HL-60 (cell line): ENCODE data around the gene SLC16A11.

Experiments used
- DNase-seq, 2 experiments: peaks; one replicate each; pipeline ENCODE4 v3.0.0-alpha.2; 2010 to 2020; ENCODE audit warnings: low read depth in 1 of 2, low spot score in 1 of 2
- H3K27ac ChIP-seq: fragments of 250-450 bp; sonication (Bioruptor Pico); replicated peaks from 2 replicates; pipeline ENCODE4 v1.5.1; 2020; ENCODE audit warnings: mild to moderate bottlenecking, moderate library complexity
- H3K27me3 ChIP-seq: fragments of 250-450 bp; sonication (Bioruptor Pico); 2 replicates; pipeline ENCODE4 v1.5.1; 2021; ENCODE audit warnings: mild to moderate bottlenecking, moderate library complexity; ENCODE audit not compliant: insufficient read depth, poor library complexity, severe bottlenecking
- H3K4me3 ChIP-seq: replicated peaks from 2 replicates; pipeline ENCODE4 v1.5.1; 2011; ENCODE audit warnings: mild to moderate bottlenecking, control low read depth, low read length; ENCODE audit not compliant: insufficient read depth
- GABPA ChIP-seq: IDR thresholded peaks from 2 replicates; pipeline ENCODE4 v1.6.1; 2012; ENCODE audit warnings: low read depth
- POLR2AphosphoS5 ChIP-seq: IDR thresholded peaks from 2 replicates; pipeline ENCODE4 v1.6.1; 2012; ENCODE audit warnings: low read depth
- SPI1 ChIP-seq: IDR thresholded peaks from 2 replicates; pipeline ENCODE4 v1.6.1; 2012; ENCODE audit warnings: low read depth, mild to moderate bottlenecking, borderline replicate concordance
- TF ChIP-seq, protein P1 (sequence below): IDR thresholded peaks from 2 replicates; pipeline ENCODE4 v1.6.1; 2012; ENCODE audit warnings: low read depth; ENCODE audit not compliant: insufficient replicate concordance
- TF ChIP-seq, protein P2 (sequence below): IDR thresholded peaks from one replicate; pipeline ENCODE4 v1.5.1; 2011; ENCODE audit warnings: low read length, control low read depth, inconsistent platforms; ENCODE audit not compliant: insufficient read depth

The SLC16A11 gene

DNA sequence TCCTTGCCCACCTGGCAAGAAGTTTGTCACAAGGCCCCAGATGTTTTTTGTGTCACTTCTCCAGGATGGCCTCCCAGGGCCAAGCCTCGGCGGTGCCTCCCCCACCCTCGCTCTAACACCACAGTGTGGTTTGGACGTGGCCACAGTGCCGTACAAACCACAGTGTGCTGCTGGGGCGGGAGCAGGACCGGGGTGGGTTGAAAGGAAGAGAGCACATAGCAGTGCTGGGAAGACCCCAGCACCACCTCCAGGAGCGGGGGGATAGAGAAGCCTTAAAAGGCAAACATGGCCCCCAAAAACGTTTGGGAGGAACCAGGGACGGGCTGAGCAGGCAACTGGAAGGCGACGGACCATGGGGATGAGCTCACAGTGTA is 26.1 kb downstream of the SLC16A11 start:
- H3K4me3 ChIP-seq, result no peak overlapping the region
- TF ChIP-seq, protein P1, sequence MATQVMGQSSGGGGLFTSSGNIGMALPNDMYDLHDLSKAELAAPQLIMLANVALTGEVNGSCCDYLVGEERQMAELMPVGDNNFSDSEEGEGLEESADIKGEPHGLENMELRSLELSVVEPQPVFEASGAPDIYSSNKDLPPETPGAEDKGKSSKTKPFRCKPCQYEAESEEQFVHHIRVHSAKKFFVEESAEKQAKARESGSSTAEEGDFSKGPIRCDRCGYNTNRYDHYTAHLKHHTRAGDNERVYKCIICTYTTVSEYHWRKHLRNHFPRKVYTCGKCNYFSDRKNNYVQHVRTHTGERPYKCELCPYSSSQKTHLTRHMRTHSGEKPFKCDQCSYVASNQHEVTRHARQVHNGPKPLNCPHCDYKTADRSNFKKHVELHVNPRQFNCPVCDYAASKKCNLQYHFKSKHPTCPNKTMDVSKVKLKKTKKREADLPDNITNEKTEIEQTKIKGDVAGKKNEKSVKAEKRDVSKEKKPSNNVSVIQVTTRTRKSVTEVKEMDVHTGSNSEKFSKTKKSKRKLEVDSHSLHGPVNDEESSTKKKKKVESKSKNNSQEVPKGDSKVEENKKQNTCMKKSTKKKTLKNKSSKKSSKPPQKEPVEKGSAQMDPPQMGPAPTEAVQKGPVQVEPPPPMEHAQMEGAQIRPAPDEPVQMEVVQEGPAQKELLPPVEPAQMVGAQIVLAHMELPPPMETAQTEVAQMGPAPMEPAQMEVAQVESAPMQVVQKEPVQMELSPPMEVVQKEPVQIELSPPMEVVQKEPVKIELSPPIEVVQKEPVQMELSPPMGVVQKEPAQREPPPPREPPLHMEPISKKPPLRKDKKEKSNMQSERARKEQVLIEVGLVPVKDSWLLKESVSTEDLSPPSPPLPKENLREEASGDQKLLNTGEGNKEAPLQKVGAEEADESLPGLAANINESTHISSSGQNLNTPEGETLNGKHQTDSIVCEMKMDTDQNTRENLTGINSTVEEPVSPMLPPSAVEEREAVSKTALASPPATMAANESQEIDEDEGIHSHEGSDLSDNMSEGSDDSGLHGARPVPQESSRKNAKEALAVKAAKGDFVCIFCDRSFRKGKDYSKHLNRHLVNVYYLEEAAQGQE, result no peak
- TF ChIP-seq, protein P2, sequence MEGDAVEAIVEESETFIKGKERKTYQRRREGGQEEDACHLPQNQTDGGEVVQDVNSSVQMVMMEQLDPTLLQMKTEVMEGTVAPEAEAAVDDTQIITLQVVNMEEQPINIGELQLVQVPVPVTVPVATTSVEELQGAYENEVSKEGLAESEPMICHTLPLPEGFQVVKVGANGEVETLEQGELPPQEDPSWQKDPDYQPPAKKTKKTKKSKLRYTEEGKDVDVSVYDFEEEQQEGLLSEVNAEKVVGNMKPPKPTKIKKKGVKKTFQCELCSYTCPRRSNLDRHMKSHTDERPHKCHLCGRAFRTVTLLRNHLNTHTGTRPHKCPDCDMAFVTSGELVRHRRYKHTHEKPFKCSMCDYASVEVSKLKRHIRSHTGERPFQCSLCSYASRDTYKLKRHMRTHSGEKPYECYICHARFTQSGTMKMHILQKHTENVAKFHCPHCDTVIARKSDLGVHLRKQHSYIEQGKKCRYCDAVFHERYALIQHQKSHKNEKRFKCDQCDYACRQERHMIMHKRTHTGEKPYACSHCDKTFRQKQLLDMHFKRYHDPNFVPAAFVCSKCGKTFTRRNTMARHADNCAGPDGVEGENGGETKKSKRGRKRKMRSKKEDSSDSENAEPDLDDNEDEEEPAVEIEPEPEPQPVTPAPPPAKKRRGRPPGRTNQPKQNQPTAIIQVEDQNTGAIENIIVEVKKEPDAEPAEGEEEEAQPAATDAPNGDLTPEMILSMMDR, result no peak
- TF ChIP-seq SPI1, result no peak
- TF ChIP-seq GABPA, result no peak
- 0 out of 2 replicates have a peak, but pooled peaks have one; percentile 26 for TF ChIP-seq POLR2AphosphoS5
- DNase-seq, result peak in 1 of 2 experiments; percentile 42
- no peaks in the 10 kb centered on the region for H3K27me3 ChIP-seq
- H3K27ac ChIP-seq, result no peak overlapping the region

DNA sequence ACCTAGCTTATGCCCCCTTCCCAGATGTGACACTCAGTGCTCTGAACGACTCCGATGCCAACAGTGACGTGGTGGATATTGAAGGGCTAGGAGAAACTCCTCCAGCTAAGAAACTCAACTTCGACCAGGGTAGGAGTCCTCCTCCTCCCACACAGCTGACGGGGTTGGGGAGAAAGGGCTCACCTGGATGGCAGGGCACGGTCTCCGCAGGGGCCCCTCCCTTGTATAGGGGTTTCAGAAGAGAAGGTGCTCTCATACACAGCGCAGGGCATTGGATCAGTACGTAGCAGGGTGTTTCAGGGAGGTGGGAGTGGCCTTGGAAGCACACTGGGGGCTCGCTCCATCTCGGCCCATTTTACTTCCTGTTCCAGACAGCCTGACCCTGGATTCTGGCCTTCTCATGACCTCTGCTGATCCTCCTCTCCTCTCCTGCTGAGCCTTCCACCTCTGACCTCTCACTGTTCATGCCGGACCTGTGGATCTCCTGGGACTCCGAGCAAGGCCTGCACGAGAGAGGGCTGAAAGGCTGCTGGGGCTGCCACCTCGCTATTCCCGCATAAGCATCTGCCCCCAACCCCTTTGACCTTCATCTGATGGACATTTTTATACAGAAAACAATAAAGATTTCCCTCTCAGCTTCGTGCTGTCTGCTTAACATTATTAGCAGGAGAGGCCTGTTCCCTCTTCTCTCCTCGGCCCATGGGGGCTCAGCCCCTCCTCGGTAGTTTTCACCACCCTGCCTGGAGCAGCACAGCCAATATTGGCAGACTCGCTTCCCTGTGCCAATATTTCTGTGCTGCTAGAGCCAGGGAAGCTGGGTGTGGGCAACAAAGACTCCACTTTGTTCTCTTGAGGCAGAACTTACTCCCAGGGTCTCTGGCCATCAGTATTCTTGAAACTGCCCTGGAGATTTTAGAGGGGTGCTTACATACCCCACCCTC is 26.7 kb downstream of the SLC16A11 start:
- H3K4me3 ChIP-seq, result no peak overlapping the region
- no peak for DNase-seq
- no peaks in the 10 kb centered on the region for H3K27me3 ChIP-seq
- H3K27ac ChIP-seq, result no peak overlapping the region
- TF ChIP-seq, protein P2, result no peak
- TF ChIP-seq GABPA, result no peak

DNA sequence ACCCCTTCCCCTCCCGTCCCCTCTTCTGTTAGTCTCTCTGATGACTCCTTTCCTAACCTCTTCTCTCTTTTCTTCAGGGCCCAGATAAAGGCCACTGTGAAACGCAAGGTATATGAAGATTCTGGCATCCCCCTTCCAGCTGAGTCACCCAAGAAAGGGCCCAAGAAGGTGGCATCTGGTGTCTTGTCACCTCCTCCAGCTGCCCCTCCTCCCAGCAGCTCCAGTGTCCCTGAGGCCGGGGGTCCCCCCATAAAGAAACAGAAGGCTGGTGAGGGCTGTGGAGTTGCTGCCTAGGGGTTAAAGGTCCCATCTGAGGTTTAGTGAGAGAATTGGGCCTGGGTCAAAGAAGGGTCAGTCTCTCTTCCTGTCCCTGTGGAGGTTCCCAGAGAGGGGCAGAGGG is 27.5 kb downstream of the SLC16A11 start:
- Histone ChIP-seq H3K27ac (no peak overlapping the region), H3K4me3 (no peak overlapping the region), H3K27me3 (no peaks in the 10 kb centered on the region)
- no peak for DNase-seq
- TF ChIP-seq SPI1 (no peak), POLR2AphosphoS5 (no peak)
- TF ChIP-seq, protein P2, result no peak
- TF ChIP-seq, protein P1, result no peak
